Activated CD4-positive, alpha-beta T cell treated with anti-CD3 and anti-CD28 coated beads for 48 hours (primary cell): ENCODE measurements around the gene TTLL5.

Experiments
- DNase-seq: peaks from one replicate; pipeline ENCODE4 v3.0.0-alpha.2; 2020

TTLL5 gene

DNA sequence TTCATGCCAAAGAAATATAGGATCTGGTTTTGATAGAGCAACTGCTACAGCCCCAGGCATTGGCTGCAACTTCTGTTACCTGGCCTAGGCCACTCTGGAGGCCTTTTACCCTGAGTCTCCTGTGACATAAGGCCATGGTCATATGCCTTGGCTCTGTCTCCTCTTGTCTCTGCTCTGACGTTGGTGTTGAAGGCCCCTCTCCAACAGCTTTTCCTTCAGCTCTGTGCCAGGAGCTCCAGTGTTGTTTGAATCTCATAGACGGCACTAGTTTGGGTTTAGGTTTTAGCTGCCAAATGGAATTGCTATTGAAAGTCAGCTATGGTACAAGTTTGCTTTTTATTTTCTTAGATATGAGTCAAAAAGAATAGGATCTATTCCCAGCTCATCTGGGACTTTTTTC, 41.1 kb downstream of the TTLL5 start:
- DNase-seq = no peak

DNA sequence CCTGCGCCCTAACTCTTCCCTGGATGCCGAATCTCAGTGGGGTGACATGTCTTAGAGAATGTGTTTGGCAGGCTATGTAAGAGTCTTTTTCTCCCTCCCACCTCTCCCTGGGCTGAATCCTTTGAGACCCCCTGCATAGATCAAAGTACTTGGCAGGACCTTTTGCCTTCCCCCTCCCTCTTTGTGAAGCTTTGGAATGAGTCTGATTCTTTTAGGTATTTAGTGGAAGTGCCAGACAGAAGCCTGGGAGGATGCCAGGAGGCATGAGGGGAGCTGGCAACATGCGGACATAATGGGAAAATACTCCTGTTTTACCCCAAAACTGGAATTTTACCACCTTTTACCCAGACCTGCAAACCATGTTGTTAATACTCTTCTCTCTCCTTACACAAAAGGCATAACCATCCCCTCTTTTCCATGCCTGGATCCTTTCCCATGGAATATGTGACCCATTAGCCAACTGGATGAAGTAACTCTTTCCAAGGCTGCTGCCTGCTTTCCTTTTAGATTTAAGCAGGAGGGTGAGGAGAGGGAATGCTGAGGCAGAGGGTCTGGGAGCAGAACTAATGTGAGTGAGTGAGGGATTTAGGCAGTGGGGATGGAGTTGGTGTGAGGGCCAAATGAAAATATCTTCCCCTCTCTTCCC, 41.7 kb downstream of the TTLL5 start:
- no peak for DNase-seq

DNA sequence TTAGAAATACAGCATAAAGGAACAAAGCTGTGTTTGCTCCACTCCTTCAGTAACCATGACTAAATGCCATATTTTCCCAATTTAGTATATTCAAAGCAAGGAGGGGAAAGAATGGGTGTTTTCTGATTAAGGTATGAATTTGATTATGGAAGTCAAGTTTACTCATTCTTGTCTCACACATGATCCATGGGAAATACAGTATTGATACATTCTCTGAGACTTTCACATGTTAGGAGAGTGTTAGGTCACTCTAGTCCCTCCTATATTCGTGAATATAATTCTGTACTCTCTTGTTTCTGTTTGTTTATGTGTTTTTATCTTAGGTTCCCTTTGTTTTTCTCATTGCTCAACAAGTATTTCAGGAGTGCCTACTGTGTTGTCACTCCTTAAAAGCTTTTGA, 42.4 kb downstream of the TTLL5 start:
- no peak for DNase-seq

DNA sequence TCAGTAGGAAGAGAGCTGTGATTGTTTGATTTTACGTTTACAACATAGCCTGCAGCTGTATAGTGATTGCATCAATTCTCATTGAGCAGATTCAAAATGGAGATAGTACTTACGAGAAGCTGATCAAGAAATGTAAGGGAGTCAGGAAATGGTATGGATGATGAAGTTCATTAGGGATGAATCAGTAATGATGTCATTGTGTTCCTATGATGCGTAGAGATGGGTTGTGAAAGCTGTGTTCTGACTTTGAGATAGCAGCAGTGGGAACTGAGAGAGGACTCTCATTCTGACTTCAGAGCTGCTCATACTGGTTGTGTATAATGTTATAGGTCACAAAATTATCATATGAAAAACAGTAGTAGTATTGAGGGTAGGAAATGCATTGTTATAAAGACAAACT, 44.0 kb downstream of the TTLL5 start:
- no peak for DNase-seq

DNA sequence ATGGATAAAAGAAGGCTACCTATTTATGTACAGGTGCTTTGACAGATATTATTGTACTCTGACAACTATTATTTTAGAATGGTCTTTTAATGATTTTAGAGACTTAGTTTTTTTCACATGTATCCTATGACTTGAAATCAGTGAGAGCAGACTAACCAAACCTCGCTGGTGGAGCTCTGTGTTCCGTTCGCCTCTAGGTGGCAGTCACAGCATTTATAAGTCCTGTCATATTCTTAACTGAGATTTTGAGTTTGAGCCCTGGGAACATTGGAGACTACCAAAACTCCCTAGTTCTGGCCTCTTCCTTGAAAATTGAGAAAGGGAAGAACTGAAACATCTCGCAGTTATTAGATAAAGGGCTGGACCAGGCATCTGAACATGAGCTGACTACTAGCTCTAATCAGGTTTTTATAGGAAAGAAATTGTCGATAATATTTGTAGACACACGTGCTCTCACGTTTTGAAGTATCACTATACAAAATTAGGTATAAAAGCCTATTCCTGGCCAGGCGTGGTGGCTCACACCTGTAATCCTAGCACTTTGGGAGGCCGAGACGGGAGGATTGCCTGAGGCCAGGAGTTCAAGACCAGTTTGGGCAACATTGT, 48.3 kb downstream of the TTLL5 start:
- DNase-seq = peak; percentile 74

DNA sequence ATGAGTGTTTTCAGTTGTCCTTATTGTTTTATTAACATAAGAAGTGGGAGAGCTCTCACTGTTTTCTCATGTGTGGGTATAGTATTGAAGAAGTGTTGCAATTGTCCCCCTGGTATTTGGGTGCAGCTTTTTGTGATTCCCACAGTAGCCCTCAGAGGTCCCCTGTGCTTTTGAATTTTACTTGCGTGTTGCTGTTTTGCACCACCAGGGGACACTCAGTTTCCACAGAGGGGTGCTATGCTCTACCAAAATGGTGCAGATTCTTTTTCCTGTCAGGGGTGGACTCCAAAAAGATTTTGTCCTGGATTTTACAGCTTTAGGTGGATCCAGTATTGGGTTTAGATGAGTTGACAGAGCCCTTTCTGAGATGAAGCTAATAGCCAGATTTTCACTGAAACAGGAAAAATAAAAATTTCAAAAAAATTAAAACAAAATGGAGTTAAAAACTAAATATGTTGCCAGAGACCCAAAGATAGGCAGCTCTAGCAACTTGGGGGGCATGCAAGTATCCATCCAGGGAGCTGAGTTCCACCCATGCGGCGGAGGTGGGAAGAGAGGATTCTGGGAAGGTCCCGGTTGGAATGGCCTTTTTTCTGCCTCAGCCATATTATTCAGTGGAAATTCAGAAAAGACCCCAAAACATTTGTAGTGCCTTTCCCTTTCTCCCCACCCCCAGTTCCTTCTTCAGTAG, 50.2 kb downstream of the TTLL5 start:
- DNase-seq = peak; percentile 33

DNA sequence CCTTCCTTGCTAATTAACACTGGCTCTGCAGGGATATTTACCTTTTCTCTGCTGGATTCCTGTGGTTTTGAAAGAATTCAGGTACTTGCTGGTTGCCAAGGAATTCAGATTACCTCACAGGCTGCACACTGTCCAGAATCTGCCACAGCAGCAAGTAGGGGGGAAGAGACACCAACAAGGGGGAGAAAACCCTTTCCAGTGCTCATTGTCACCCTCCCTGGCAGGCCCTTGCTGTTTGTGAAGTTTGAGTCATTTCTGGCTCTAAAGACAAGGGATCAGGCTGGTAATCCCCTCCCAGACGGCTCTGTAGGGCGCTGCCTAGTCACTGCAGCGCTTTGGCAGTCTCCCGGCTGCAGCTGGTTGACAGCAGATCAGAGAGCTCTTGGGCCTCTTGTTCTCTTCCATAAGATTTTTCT, 50.8 kb downstream of the TTLL5 start:
- no peak for DNase-seq

DNA sequence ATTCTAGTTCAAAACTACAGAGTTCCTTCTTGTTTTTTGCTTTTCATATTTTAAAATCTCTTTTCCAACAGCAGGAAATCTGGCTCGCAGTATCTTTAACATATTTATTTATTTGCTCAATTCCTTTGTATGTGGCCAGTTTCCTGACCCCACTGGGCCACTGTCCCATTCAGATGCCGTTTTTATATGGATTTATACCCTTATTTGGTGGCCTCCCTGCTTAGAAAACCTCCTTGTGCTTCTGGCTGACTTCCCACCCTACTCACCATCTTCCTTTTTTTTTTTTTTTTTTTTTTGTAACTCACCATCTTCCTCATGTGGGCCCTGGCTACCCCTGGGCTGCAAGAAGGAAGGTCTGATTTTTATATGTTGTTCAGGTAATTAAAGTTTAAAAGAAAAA, 53.9 kb downstream of the TTLL5 start:
- DNase-seq = no peak

DNA sequence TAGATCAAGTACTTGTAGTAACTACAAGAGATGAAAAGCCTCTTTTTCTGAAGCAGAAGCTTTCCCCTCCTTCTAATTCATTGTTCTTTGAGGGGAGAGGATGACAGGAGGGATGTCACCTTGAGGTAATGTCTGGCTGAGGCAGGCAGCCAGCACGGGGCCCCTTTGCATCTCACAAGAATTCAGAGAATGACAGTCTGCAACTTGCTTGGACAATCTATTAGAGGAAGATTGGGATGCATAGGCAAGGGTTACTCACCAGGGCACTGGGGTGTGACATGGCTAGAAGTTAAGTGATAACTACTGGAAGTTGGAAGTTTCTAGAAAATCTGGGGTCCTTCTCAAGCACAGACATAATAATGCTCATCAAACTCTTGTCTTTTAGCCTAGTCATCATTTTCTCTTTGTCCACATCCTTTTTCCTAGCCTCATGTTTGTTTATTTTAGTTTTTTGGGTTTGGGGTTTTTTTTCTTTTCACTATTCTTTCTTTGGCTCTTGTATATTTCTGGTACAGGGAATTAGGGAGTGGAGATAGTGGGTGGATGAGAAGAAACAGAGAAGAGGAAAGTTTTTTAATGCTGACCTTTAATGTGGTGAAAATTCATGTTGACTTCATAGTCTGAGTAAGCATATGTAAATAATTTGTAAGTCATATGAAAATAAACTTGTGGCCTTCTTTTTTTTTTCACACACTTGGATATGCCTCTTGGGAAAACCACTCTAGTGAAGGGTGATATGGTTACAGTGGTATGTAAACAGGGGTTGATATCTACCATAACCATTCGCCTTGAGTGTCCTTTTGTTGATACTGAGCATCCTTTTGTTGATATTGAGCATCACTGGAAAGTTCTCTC, 55.1 kb downstream of the TTLL5 start:
- no peak for DNase-seq

DNA sequence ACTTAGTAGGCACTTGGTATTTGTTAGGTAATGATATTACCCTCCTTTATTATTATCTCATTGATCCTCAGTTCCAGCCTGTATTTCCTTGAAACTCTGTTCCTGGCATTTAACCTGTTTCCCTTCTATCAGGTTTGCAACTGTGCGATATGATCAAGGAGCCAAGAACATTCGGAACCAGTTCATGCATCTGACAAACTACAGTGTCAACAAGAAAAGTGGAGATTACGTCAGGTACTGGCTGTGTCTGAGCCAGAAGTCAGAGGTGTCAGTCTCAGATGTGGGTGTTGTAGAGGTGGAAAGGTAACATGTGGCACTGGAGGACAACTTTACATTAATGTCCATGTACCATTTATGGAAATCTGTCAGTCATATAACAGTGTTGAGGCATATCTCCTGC, 56.7 kb downstream of the TTLL5 start:
- no peak for DNase-seq

DNA sequence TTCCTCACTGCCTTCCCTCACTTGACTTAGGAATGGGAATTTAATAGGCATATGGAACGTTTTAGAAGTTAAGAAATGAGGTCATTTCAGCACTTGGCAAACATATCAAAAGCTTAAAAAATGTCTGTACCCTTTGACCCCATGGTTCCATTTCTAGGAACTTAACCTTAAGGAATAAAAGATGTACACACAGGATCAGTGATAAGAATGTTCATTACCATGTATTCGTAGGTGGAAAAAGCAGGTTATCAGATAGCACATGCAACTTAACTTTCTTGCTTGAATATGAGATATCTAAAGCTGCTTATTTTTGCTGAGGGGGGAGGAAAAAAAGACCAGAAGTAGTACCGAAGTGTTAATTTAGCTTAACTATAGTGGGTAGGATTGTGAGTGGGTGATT, 57.2 kb downstream of the TTLL5 start:
- no peak for DNase-seq

DNA sequence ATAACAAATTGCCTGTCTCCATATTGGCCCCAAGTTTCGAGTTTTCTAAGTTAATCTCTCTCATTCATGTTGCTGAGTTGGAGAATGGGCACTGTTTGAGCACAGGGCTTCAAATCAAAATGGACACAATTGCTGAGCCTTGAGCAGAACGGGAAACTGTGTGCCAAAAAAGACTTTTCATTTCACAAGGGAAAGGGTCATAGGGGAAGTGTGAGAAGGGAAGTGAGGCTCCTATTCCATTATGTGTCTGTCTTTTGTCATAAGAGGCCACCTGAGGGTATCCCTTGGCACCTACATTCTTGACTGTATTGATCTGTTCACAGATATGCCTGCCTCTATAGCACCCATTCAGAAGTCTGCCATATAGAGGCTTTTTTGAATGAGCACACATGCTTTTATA, 59.1 kb downstream of the TTLL5 start:
- no peak for DNase-seq

DNA sequence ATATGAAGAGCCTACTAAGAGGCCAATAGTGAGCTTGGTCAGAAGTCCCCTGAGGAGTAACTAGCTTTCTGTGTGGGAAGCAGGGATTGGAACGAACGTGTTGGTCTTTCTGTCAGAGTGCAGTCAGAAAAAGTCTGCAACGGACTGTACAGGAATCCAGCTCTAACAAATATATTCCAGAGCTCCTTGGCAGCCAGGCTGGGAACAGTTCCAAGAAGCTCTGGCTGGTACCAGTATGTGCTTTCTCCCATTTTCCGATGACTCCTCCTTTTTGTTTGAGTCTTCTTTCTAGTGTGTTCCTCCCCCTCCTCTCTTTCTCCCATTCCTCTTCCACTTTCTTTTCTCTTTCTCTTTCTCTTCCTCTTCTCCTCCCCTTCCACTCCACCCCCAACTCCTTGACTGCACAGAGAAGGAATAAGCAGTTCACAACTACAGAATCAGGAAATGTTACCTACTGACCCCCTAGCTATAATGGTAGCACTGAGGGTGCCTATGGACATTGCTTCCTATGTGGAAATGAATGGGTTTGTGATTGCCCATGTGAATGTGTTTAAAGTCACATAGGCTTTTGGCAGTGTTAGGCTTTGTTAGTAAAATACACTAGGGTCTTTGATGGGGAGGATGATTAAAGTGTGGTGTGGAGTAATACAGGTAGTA, 59.9 kb downstream of the TTLL5 start:
- no peak for DNase-seq

DNA sequence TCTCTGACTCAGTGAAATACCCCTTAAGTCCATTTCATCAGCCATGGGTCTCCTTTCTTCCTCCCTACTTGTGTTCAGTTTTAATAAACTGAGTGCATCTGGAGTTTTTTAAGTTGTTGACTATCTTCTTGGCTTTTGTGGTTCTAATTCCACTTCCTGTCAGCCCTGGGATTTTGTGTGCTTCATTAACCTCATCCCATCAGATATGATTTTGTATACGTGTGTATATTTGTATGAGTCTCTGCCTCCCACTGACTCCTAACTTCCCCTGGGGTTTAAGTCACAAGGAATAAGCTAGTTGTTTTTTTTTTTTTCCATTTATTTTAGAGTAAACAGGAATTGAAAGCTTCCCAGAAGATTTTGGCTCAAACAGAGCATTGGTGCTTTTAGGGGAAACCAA, 62.7 kb downstream of the TTLL5 start:
- no peak for DNase-seq

DNA sequence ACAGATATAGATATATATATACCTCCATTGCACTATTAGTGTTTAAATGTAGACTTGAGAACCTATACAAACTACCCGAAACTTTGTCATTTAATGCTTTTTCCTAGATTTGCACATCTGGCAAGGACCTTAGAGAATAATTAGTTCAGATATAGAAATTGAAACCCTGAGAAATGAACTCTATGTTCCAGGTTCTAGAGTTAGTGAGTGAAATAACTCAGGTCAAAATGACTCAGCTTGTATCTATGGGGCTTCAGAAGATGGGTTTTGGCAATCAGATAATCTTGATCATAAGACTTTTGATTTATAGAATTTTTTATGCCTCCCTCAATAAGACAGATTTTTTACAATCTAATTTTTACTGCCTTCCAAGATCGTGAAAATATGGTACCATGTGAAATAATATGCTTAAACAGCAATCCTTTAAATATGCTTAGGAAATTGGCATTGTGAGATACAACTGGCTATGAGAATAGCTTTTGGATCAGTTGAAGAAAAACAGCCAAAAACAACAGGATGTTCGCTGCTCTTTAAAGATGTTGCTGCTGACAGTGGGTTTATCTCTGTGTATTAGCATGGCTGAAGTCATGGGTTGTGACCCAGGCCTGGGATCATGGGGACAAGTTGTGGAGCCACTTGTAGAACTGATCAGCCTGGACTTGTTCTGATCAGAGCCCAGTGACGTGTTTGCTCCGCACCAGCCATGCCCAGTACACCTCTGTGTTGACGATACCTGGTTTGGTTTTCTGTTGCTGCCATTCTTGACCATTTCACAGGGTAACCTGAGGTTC, 63.6 kb downstream of the TTLL5 start:
- no peak for DNase-seq

DNA sequence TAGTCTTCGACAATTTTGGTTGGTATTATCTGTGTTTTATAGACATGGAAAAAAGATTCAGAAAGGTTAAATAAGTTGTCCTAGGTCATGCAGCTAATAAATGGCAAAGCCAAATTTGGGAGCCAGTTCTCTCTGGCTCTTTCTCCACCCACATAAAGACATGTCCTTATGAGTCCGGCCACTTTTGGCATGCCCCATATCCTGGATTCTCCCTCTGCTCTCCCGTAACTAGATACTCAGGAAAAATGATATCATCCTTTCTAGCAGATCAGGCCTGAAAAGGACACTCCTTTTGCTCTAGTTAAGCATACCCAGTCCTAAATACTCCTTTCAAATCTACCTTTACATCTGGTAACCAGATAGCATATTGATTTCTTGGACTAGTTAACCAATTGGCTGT, 64.4 kb downstream of the TTLL5 start:
- no peak for DNase-seq

DNA sequence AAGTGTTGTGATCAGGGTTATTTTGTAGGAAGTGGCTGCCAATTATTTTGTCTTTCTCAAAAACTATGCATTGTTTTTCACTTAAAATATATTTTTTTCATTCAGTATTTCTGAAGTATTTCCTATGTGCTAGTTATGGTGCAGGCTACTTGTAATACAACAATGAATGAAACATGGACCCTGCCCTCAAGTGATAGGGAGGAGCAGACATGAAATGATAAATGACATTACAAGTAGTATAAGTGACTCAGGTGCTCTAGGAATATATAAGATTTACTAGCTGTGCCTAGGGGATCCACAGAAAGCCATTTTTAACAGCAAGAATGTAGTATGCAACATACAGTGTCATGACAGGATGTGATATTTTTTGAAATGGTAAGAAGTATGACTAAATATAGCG, 65.3 kb downstream of the TTLL5 start:
- DNase-seq = no peak

DNA sequence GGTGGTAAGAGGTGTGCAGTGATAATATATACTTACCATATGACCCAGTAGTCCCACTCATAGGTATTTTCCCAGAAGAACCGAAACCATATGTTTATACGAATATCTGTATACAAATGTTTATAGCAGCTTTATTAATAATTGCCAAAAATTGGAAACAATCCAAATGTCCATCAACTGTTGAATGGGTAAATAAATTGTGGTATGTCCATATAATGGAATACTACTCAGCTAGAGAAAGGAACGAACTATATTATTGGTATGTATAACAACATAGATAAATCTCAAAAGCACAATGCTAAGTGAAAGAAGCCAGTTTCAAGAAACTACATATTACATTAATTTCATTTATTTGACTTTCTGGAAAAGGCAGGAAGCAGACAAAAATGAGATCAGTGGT, 66.1 kb downstream of the TTLL5 start:
- no peak for DNase-seq

DNA sequence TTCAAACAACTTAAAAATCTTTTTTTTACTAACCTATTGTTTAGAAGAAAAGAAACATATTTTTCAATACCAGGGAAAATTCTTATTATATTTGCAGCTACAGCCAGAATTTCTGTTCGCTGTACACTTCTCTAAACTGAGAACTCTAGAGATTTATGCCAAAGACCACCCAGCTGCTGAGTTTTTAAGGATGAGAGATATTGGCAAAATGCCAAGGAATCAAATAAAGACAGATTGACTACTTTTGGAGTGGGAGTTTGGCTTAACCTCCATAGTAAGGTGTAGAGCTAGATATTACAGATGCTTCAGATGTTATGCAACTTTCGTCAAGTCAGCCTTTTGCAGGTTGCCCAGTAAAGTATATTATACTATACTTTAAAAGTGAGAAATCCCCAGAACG, 71.8 kb downstream of the TTLL5 start:
- no peak for DNase-seq

DNA sequence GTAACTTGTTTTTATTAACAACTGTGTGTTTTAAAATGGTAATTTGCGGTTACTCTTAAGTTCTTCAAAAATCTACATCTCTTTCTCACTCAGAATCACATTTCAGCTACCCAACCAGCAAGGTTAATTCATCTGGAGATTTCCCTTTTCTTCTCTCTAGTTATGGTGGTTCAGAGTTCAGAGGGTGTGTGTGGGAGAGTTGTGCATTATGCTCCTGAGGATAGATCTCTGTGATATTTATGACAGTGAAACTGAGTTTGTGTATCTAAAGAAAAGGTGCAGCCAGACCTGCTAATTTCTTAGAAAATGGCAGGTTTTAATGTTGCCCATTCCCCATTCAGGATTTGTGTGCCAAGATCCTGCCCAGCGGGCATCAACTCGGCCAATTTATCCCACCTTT, 73.8 kb downstream of the TTLL5 start:
- DNase-seq = no peak

DNA sequence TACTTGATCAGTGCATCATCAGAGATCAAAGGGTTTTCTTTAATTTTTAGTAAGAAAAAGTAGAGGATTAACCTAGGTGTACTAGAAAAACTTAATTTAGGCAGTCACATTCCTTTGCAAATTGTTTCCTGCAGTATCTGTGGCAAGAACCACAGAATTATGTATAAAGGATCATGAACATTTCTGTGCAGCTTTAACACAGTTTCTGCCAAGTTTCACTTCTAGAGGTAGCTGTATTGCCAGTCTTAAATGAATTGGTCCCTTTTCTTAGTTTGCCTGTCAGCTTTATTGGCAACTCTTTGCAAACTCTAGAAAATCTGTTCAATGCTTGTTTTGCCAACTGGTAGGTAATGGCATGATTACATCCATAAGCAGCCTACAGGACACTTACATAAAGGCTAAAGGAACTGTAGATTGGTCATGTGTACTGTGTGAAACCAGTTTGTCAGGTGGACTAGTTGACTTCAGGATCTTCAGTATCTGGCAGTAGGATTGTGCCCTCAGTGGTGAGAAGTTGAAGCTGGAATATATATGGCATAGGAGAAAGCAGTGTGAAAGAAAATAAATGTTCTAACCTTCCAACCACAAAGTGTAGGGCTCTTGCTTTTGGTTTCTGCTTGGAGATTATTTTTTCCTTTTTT, 75.9 kb downstream of the TTLL5 start:
- DNase-seq = no peak

DNA sequence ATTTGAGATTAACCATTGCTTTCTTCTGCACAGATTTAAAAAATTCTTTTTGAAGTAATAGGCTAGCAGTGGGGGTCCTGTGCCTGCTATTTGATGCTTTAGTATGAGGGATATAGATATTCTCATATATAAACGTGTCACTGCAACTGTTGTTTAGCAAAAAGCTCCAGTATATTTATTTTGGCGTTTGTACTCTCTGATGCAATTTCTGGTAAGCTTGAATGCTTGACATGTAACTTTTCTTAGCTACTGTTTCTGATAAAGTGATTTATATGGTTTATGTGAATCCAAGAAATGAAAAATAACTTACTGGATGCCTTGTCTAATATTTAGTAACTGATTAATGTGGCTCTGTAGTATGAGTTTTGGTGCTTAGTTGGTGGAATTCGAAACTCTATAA, 77.1 kb downstream of the TTLL5 start:
- no peak for DNase-seq
